PC-9 (cell line): ENCODE measurements around the gene SPEM3. TPM values are rescaled to one million over a fixed set of nuclear protein-coding genes. Genes with fewer than 3 reads are reported as not detected.
A peak's percentile ranks its signal among the peaks of the same experiment; 100 is the strongest.

Source experiments
- BruUV-seq: library from RNA; stranded (reverse); fragments of 400-500 nt; replicated peaks from 2 replicates; lab custom pipeline; 2021; lab: Mats Ljungman, UMichigan
- CTCF ChIA-PET: fragments of 300-600 bp; sonication (Branson Sonifier 250); formaldehyde crosslinking; loops from one replicate; lab custom pipeline; 2022; ENCODE audit warnings: antibody characterized with exemption; lab: Charles Lee
- POLR2A ChIA-PET: fragments of 300-600 bp; sonication (Branson Sonifier 250); formaldehyde crosslinking; loops from one replicate; lab custom pipeline; 2022; ENCODE audit warnings: antibody characterized with exemption; ENCODE audit not compliant: unreplicated experiment; lab: Charles Lee
- DNase-seq, 2 experiments: peaks; one replicate each; pipeline versions ENCODE4 v3.0.0 to v3.0.0-alpha.2; 2015 to 2022; ENCODE audit warnings: mixed read lengths in 1 of 2
- H2AFZ ChIP-seq: fragments of 200-600 bp; sonication (generic); 2 replicates; pipeline ENCODE4 v1.8.1; 2017; ENCODE audit warnings: antibody characterized with exemption
- H3F3A ChIP-seq: fragments of 200-600 bp; sonication (generic); 2 replicates; pipeline ENCODE4 v1.8.1; 2017; ENCODE audit warnings: antibody characterized with exemption, mild to moderate bottlenecking, low read depth; ENCODE audit not compliant: insufficient read depth
- H3K27ac ChIP-seq: fragments of 200-600 bp; sonication (generic); 2 replicates; pipeline ENCODE4 v1.6.1; 2016; ENCODE audit warnings: mixed run types
- H3K27me3 ChIP-seq: fragments of 200-600 bp; sonication (generic); 2 replicates; pipeline ENCODE4 v1.6.1; 2016; ENCODE audit warnings: low read depth, mixed run types; ENCODE audit not compliant: insufficient read depth
- H3K36me3 ChIP-seq: fragments of 200-600 bp; sonication (generic); 2 replicates; pipeline ENCODE4 v1.6.1; 2016; ENCODE audit warnings: low read depth, mixed run types
- H3K4me1 ChIP-seq: fragments of 200-600 bp; sonication (generic); replicated peaks from 2 replicates; pipeline ENCODE4 v1.6.1; 2016; ENCODE audit warnings: mixed run types; ENCODE audit not compliant: insufficient read depth
- H3K4me2 ChIP-seq: fragments of 200-600 bp; sonication (generic); 2 replicates; pipeline ENCODE4 v1.6.1; 2017; ENCODE audit warnings: mixed run types
- H3K4me3 ChIP-seq: fragments of 200-600 bp; sonication (generic); 2 replicates; pipeline ENCODE4 v1.6.1; 2016; ENCODE audit warnings: mixed run types
- H3K79me2 ChIP-seq: fragments of 200-600 bp; sonication (generic); 2 replicates; pipeline ENCODE4 v1.6.1; 2017; ENCODE audit warnings: low read depth, mixed run types
- H3K9me2 ChIP-seq: fragments of 200-600 bp; sonication (generic); 2 replicates; pipeline ENCODE4 v1.8.1; 2017; ENCODE audit warnings: mild to moderate bottlenecking; ENCODE audit not compliant: insufficient read depth
- H3K9me3 ChIP-seq: fragments of 200-600 bp; sonication (generic); 2 replicates; pipeline ENCODE4 v1.8.1; 2016; ENCODE audit warnings: low read depth; ENCODE audit not compliant: insufficient read depth
- H4K20me1 ChIP-seq: fragments of 200-600 bp; sonication (generic); 2 replicates; pipeline ENCODE4 v1.8.1; 2017; ENCODE audit not compliant: insufficient read depth
- EZH2 ChIP-seq: fragments of 200-600 bp; sonication (generic); IDR thresholded peaks from 2 replicates; pipeline ENCODE4 v1.8.0; 2017; ENCODE audit warnings: antibody characterized with exemption, low read depth
- intact Hi-C: fragments of 100-400 bp; cut with micrococcal nuclease; formaldehyde crosslinking; loops from one replicate; pipeline ENCODE4 v1.10.0; 2022; ENCODE audit not compliant: unreplicated experiment
- total RNA-seq: library from RNA; stranded (reverse); gene quantifications from 2 replicates; pipeline ENCODE4 v1.2.3, GENCODE V29; 2021
- TF ChIP-seq, protein P1 (sequence below): fragments of 200-600 bp; sonication (generic); conservative IDR thresholded peaks from 2 replicates; pipeline ENCODE4 v1.6.1; 2017; ENCODE audit warnings: mixed run types, antibody characterized with exemption, mild to moderate bottlenecking, moderate library complexity

The SPEM3 gene
- total RNA-seq, 1 experiment from 2014 or later: not detected

DNA sequence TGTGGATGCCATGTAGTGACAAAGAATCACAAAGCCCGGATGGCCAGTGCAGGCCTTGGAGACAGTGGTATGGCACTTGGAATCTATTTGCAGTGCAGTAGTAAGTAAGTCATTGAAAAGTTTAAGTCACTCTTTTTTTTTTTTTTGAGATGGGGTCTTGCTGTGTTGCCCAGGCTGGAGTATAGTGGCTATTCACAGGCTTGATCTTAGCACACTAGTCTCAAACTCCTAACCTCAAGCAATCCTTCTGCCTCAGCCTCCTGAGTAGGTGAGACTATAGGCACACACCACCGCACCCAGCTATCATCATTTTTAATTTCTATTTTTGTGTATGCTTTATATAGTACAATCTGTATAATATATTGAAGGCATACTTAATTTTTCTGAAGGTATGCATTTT, 30.0 kb upstream of the SPEM3 start:
- BruUV-seq: no TSS peak
- CTCF ChIA-PET: interaction anchor here (0.6 to 0.7 kb wide), 2 partner anchors 117 kb away, joined by 3 to 4 read pairs; partner anchors contain the start of gene SLC2A4
- Histone ChIP-seq H3K27ac (no peak overlapping the region), H3K79me2 (0 out of 2 replicates have a peak, but pooled peaks cover 5% of the 10 kb centered on the region), H2AFZ (no peak overlapping the region), H3K9me3 (no peaks in the 10 kb centered on the region), H3K9me2 (no peaks in the 10 kb centered on the region), H3K36me3 (no peaks in the 10 kb centered on the region), H3K27me3 (no peaks in the 10 kb centered on the region), H3K4me2 (no peak overlapping the region), H4K20me1 (no peaks in the 10 kb centered on the region), H3F3A (peaks cover 20% of the 10 kb centered on the region; the same call in 1 of the 2 replicates), H3K4me1 (peaks cover 18% of the 10 kb centered on the region), H3K4me3 (no peak overlapping the region)
- POLR2A ChIA-PET: no interaction called here
- no peak for TF ChIP-seq EZH2
- TF ChIP-seq, protein P1, sequence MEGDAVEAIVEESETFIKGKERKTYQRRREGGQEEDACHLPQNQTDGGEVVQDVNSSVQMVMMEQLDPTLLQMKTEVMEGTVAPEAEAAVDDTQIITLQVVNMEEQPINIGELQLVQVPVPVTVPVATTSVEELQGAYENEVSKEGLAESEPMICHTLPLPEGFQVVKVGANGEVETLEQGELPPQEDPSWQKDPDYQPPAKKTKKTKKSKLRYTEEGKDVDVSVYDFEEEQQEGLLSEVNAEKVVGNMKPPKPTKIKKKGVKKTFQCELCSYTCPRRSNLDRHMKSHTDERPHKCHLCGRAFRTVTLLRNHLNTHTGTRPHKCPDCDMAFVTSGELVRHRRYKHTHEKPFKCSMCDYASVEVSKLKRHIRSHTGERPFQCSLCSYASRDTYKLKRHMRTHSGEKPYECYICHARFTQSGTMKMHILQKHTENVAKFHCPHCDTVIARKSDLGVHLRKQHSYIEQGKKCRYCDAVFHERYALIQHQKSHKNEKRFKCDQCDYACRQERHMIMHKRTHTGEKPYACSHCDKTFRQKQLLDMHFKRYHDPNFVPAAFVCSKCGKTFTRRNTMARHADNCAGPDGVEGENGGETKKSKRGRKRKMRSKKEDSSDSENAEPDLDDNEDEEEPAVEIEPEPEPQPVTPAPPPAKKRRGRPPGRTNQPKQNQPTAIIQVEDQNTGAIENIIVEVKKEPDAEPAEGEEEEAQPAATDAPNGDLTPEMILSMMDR: no peak
- DNase-seq: no peak
- intact Hi-C loops: no loop called here

DNA sequence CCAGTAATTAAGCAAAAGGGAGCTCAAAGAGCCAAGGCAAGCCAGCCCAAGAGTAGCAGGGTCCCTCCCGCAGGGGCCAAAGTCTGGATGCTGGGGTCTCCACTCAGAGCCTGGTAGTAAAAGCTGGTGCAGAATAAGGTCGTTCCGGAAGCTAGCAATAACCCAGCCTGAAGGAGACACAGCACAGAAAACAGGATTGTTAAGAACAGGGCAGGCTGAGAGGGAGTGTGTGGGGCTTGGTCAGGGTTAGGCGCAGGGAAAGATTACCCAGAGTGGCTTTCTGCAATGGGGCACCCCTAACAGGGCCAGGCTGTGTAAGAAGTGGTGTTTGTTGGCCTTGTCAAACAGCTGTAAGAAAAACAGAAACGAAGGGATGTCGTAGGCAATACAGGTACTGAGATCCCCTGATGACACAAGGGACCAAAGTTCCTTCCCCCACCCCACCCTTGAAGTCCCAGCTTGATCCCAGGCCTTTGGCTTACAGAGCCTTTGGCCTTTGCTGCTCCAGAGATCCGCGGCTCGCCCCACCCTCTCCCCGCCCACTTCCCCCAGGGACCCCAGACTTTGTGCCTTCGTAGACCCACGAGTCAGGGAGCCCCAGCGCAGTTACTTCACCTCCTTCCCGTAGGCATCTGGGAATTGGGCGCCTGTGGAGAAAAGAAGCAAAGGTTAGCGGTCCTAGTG, 25.5 kb upstream of the SPEM3 start:
- intact Hi-C loops: loop anchor here (5.0 kb wide), 5 partner anchors 51 to 434 kb away; partner anchors contain the start of genes CLDN7, KCTD11, TP53 and WRAP53
- Histone ChIP-seq H3K9me3 (no peaks in the 10 kb centered on the region), H3F3A (peaks cover 12% of the 10 kb centered on the region; the same call in 1 of the 2 replicates), H3K9me2 (no peaks in the 10 kb centered on the region), H3K4me3 (peak overlapping the region; percentile 76), H4K20me1 (no peaks in the 10 kb centered on the region), H3K4me1 (peaks cover 15% of the 10 kb centered on the region), H3K79me2 (0 out of 2 replicates have a peak, but pooled peaks cover 5% of the 10 kb centered on the region), H3K4me2 (peak overlapping the region; percentile 88), H3K27me3 (no peaks in the 10 kb centered on the region), H3K27ac (0 out of 2 replicates have a peak overlapping the region, but pooled peaks have one; percentile 12), H3K36me3 (no peaks in the 10 kb centered on the region), H2AFZ (no peak overlapping the region)
- TF ChIP-seq EZH2: no peak
- TF ChIP-seq, protein P1: no peak
- ChIA-PET POLR2A (interaction anchor here (0.5 to 2.1 kb wide), 12 partner anchors 9 to 1241 kb away, joined by 3 to 34 read pairs (median 6); partner anchors contain the start of genes KCNAB3, PLSCR3 and TMEM102), CTCF (interaction anchor here (0.5 to 1.3 kb wide), 5 partner anchors 32 to 716 kb away, joined by 3 to 19 read pairs (median 5); partner anchors contain the start of genes ALOXE3, SLC2A4 and TMEM102)
- TSS peak; percentile 49 for BruUV-seq
- peak in 1 of 2 experiments; percentile 26 for DNase-seq

DNA sequence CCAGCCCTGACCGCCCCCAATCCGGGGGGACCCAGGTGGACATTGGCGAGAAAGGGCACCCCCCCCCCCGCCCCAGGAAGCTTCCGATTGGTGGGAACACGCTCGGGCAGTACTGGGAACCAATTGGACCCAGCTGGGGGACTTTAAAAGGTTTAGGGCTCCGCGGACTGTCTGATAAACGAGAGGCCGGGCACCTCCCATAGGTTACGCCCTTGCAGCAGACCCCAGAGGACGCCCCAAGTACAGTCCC, 25.0 kb upstream of the SPEM3 start:
- DNase-seq: no peak
- TF ChIP-seq EZH2: no peak
- TF ChIP-seq, protein P1: no peak
- Histone ChIP-seq H3F3A (peaks cover 12% of the 10 kb centered on the region; the same call in 1 of the 2 replicates), H4K20me1 (no peaks in the 10 kb centered on the region), H3K9me3 (no peaks in the 10 kb centered on the region), H3K79me2 (0 out of 2 replicates have a peak, but pooled peaks cover 5% of the 10 kb centered on the region), H3K4me3 (peak overlapping the region; percentile 76), H2AFZ (no peak overlapping the region), H3K36me3 (no peaks in the 10 kb centered on the region), H3K4me1 (peaks cover 15% of the 10 kb centered on the region), H3K27ac (peak overlapping the region; percentile 51; the same call in 1 of the 2 replicates), H3K9me2 (no peaks in the 10 kb centered on the region), H3K4me2 (peak overlapping the region; percentile 88), H3K27me3 (no peaks in the 10 kb centered on the region)
- ChIA-PET CTCF (interaction anchor here (0.5 to 1.3 kb wide), 7 partner anchors 32 to 284 kb away, joined by 3 to 19 read pairs (median 7); partner anchors contain the start of genes SLC2A4 and TMEM102), POLR2A (interaction anchor here (0.5 to 2.1 kb wide), 19 partner anchors 9 to 1241 kb away, joined by 3 to 34 read pairs (median 7); partner anchors contain the start of genes CTDNEP1, PLSCR3 and TMEM102)
- no TSS peak for BruUV-seq
- intact Hi-C loops: loop anchor here (5.0 kb wide), 5 partner anchors 51 to 434 kb away; partner anchors contain the start of genes CLDN7, KCTD11, TP53 and WRAP53
